NT2/D1 (cell line): ENCODE data around the gene RCSD1.

Experiments used
- SUZ12 ChIP-seq: IDR thresholded peaks from 2 replicates; pipeline ENCODE4 v1.6.1; 2011; ENCODE audit not compliant: insufficient read length, insufficient read depth; ENCODE audit errors: extremely low read depth
- YY1 ChIP-seq: IDR thresholded peaks from 2 replicates; pipeline ENCODE4 v1.6.1; 2011; ENCODE audit not compliant: insufficient read length, insufficient read depth

- TF ChIP-seq SUZ12, result no peak
- no peak for TF ChIP-seq YY1
Measured at GRCh38 chr1:167605576-167605975, 24.5 kb upstream of the RCSD1 start.
